GM18868 (cell line): ENCODE results near the gene IRS2.
"Not testable (repeated sequence)": the region's sequence is repeated elsewhere in the genome, so short reads cannot be mapped to it uniquely, and the experiment has no call there.

Experiments
- ATAC-seq: cut with Tn5 transposase; IDR thresholded peaks from one replicate; pipeline ENCODE4 v1.9.1; 2021; ENCODE audit warnings: mild to moderate bottlenecking, moderate library complexity; ENCODE audit not compliant: unreplicated experiment

The IRS2 gene

GRCh38 chr13:109733550-109733949 lies 52.8 kb downstream of the IRS2 start:
- ATAC-seq = no peak

- not testable (repeated sequence) for ATAC-seq
Observed at GRCh38 chr13:109732470-109733170, 53.8 kb downstream of the IRS2 start.

GRCh38 chr13:109730812-109731335 lies 55.5 kb downstream of the IRS2 start:
- ATAC-seq = no peak

- no peak for ATAC-seq
Observed at GRCh38 chr13:109728791-109729731, 57.3 kb downstream of the IRS2 start.

GRCh38 chr13:109728061-109728460 lies 58.3 kb downstream of the IRS2 start:
- ATAC-seq = no peak

- no peak for ATAC-seq
Observed at GRCh38 chr13:109727251-109727650, 59.1 kb downstream of the IRS2 start.

- ATAC-seq = no peak
Observed at GRCh38 chr13:109725995-109726637, 60.3 kb downstream of the IRS2 start.

GRCh38 chr13:109725297-109725696 lies 61.1 kb downstream of the IRS2 start:
- ATAC-seq = no peak

- no peak for ATAC-seq
Observed at GRCh38 chr13:109724603-109725002, 61.8 kb downstream of the IRS2 start.

- ATAC-seq = no peak
Observed at GRCh38 chr13:109723046-109723445, 63.3 kb downstream of the IRS2 start.

GRCh38 chr13:109722068-109722467 lies 64.3 kb downstream of the IRS2 start:
- ATAC-seq = no peak

- no peak for ATAC-seq
Observed at GRCh38 chr13:109720758-109721184, 65.6 kb downstream of the IRS2 start.

- no peak for ATAC-seq
Observed at GRCh38 chr13:109719962-109720646, 66.3 kb downstream of the IRS2 start.

GRCh38 chr13:109718726-109719125 lies 67.7 kb downstream of the IRS2 start:
- no peak for ATAC-seq

GRCh38 chr13:109717686-109718085 lies 68.7 kb downstream of the IRS2 start:
- ATAC-seq = no peak

GRCh38 chr13:109715902-109716301 lies 70.5 kb downstream of the IRS2 start:
- ATAC-seq = no peak

- no peak for ATAC-seq
Observed at GRCh38 chr13:109713681-109714080, 72.7 kb downstream of the IRS2 start.

- no peak for ATAC-seq
Observed at GRCh38 chr13:109712124-109712722, 74.2 kb downstream of the IRS2 start.

- no peak for ATAC-seq
Observed at GRCh38 chr13:109707742-109708617, 78.4 kb downstream of the IRS2 start.
